Epithelial cell of umbilical artery (primary cell): ENCODE results near the gene GPR15LG. TPM values are rescaled to one million over a fixed set of nuclear protein-coding genes. Genes with fewer than 3 reads are reported as not detected.

ENCODE experiments used
- total RNA-seq: library from RNA; depleted of rRNA; stranded (reverse); fragments of >200 nt; gene quantifications from 2 replicates; pipeline ENCODE4 v1.2.3, GENCODE V29; 2014

Gene GPR15LG
- not detected in 2 replicates for total RNA-seq

GRCh38 chr10:84173501-84173929 is at the start of gene GPR15LG:
TSS of gene GPR15LG (plus strand) at chr10:84173801. CDS start at chr10:84173852, 51 bp downstream.

GRCh38 chr10:84139126-84140035 is 34.2 kb upstream of the GPR15LG start, which contains the start of gene GHITM:
TSS of gene GHITM (plus strand) at chr10:84139509. CDS start at chr10:84141501, 1,992 bp downstream.

GRCh38 chr10:84194424-84195043 is 20.9 kb downstream of the GPR15LG start, which contains the start of gene CDHR1:
TSS of gene CDHR1 (plus strand) at chr10:84194537. CDS start at chr10:84194761, 224 bp downstream.

DNA sequence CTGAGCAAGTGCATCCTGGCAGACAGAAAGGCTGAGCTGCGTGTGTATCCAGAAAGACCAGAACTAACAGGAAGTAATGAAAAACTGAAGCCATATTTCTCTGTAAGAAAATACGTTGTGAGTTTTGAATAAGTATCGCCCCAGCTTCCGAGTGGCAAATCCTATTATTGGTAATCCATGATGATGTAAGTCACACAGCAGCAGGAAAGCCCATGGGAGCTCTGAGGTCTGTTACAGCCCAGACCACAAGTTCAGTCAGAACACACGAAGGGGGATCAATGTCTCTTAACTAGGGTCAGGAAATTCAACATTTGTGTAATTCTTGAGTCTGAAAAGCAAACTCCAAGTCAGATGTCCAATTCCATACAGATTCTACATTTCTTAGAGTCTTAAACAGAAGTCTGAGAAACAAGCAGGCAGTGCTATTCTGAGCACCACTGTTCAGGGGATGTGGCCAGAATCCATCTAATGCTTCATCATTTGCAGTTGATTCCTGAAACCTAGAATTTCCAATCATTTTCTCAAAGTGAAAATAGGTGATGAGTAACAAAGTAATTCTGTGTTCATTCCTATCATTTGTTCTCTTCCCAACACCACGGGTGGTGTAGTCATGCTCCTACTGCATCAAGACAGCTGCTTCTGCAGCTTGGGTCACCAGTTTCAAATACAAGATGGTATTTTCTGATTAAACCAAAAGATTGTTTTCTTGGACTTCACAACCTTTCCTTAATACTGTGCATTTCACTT is 52.0 kb downstream of the GPR15LG start, which contains the start of gene LRIT2:
Gene LRIT2, minus strand, starts transcription at position 118 of the 747 bp plus-strand sequence. Its CDS starts 24 bp downstream, at position 94.

Other genes starting within 250 kb of the GPR15LG start
- gene GHITM, start 34.3 kb upstream of the GPR15LG start, total RNA-seq: 196 and 229 TPM in 2 replicates
- under 0.01 TPM in 2 replicates for gene CDHR1, start 20.7 kb downstream of the GPR15LG start, total RNA-seq
- gene LRIT2, start 51.7 kb downstream of the GPR15LG start, total RNA-seq: not detected in 2 replicates
- gene LRIT1, start 67.7 kb downstream of the GPR15LG start, total RNA-seq: not detected in 2 replicates
- not detected in 2 replicates for gene RGR, start 71.3 kb downstream of the GPR15LG start, total RNA-seq
- 18.8 and 26.4 TPM in 2 replicates for gene CCSER2, start 154.8 kb downstream of the GPR15LG start, total RNA-seq